A549 (cell line): ENCODE measurements around the gene DYRK4. TPM values are rescaled to one million over a fixed set of nuclear protein-coding genes. Genes with fewer than 3 reads are reported as not detected.

ENCODE experiments used
- ATAC-seq, 2 experiments: fragments of 200-7000 bp in 1 of 2; fragments of >200 bp in 1 of 2; cut with Nextera tagmentation in 1 of 2; cut with Tn5 transposase in 1 of 2; 3 replicates each; pipeline versions ENCODE4 v1.8.0 to v1.9.1; 2018 to 2020; ENCODE audit warnings: mild to moderate bottlenecking in 1 of 2, moderate library complexity in 1 of 2
- CTCF ChIA-PET: fragments of 300-600 bp; sonication (Branson Sonifier 250); formaldehyde crosslinking; extraction: SDS; loops from one replicate; lab custom pipeline; 2021; ENCODE audit warnings: antibody characterized with exemption, inconsistent platforms; lab: Yijun Ruan, JAX
- POLR2A ChIA-PET: fragments of 350-600 bp; formaldehyde crosslinking; extraction: SDS; loops from one replicate; lab custom pipeline; 2021; ENCODE audit warnings: antibody characterized with exemption, inconsistent platforms; lab: Yijun Ruan, JAX
- DNase-seq, 2 experiments: peaks; one replicate each; pipeline versions ENCODE4 v3.0.0 to v3.0.0-alpha.2; 2011 to 2016; ENCODE audit warnings: low read depth in 1 of 2, low spot score in 1 of 2
- FAIRE-seq: peaks from 2 replicates; lab custom pipeline; 2011; peaks lifted over from hg19 to GRCh38; lab: Jason Lieb, UNC
- H3K27ac ChIP-seq, 2 experiments: fragments of >200 bp; sonication (Bioruptor Twin); formaldehyde crosslinking; 3 replicates each; pipeline ENCODE4 v1.5.1; 2016 to 2017
- H3K4me1 ChIP-seq: fragments of >200 bp; sonication (Bioruptor Twin); formaldehyde crosslinking; 3 replicates; pipeline ENCODE4 v1.6.1; 2016
- H3K4me2 ChIP-seq: fragments of >200 bp; sonication (Bioruptor Twin); formaldehyde crosslinking; 3 replicates; pipeline ENCODE4 v1.6.1; 2016
- H3K4me3 ChIP-seq: fragments of >200 bp; sonication (Bioruptor Twin); formaldehyde crosslinking; 3 replicates; pipeline ENCODE4 v1.5.1; 2016
- H3K9me3 ChIP-seq: fragments of >200 bp; sonication (Bioruptor Twin); formaldehyde crosslinking; 3 replicates; pipeline ENCODE4 v1.6.1; 2016
- BCL3 ChIP-seq: fragments of >200 bp; sonication (Bioruptor Twin); formaldehyde crosslinking; IDR thresholded peaks from 3 replicates; pipeline ENCODE4 v1.6.1; 2016
- BHLHE40 ChIP-seq: IDR thresholded peaks from 2 replicates; pipeline ENCODE4 v1.6.1; 2012; ENCODE audit warnings: low read depth, low read length, inconsistent platforms
- CEBPB ChIP-seq, 2 experiments: fragments of >200 bp in 1 of 2; sonication (Bioruptor Twin) in 1 of 2; formaldehyde crosslinking in 1 of 2; IDR thresholded peaks; 2 replicates each; pipeline ENCODE4 v1.6.1; 2012 to 2016
- CHD4 ChIP-seq: fragments of 200-600 bp; sonication (generic); IDR thresholded peaks from 2 replicates; pipeline ENCODE4 v1.6.1; 2016; ENCODE audit warnings: antibody characterized with exemption, mild to moderate bottlenecking, borderline replicate concordance
- E2F6 ChIP-seq: IDR thresholded peaks from 2 replicates; pipeline ENCODE4 v1.6.1; 2012; ENCODE audit warnings: low read depth, borderline replicate concordance
- EHF ChIP-seq: fragments of 250-450 bp; sonication (Bioruptor Pico); IDR thresholded peaks from 2 replicates; pipeline ENCODE4 v1.5.0; 2020; ENCODE audit warnings: mild to moderate bottlenecking
- ELK1 ChIP-seq: fragments of 150-350 bp; IDR thresholded peaks from 2 replicates; pipeline ENCODE4 v1.6.1; 2014; ENCODE audit warnings: low read depth, mild to moderate bottlenecking, low read length
- FOSL2 ChIP-seq, 2 experiments: fragments of 450-650 bp in 1 of 2; fragments of >200 bp in 1 of 2; sonication (Bioruptor Twin) in 1 of 2; formaldehyde crosslinking; IDR thresholded peaks; 2 replicates each; pipeline versions ENCODE4 v1.5.0 to v1.6.1; 2016 to 2020; ENCODE audit warnings: mild to moderate bottlenecking in 1 of 2, moderate library complexity in 1 of 2
- FOXS1 ChIP-seq: fragments of 250-450 bp; sonication (Bioruptor Pico); IDR thresholded peaks from 2 replicates; pipeline ENCODE4 v1.5.0; 2020; ENCODE audit warnings: mild to moderate bottlenecking, moderate library complexity
- HES2 ChIP-seq: fragments of >200 bp; sonication (Bioruptor Twin); formaldehyde crosslinking; IDR thresholded peaks from 2 replicates; pipeline ENCODE4 v1.6.1; 2016
- HEYL ChIP-seq: fragments of 250-450 bp; sonication (Bioruptor Pico); IDR thresholded peaks from 2 replicates; pipeline ENCODE4 v1.8.0; 2021; ENCODE audit warnings: mild to moderate bottlenecking, moderate library complexity
- KDM5A ChIP-seq: fragments of 200-600 bp; sonication (generic); IDR thresholded peaks from 2 replicates; pipeline ENCODE4 v1.6.1; 2016; ENCODE audit warnings: antibody characterized with exemption, mild to moderate bottlenecking
- NFE2L2 ChIP-seq: fragments of 150-350 bp; conservative IDR thresholded peaks from 2 replicates; pipeline ENCODE4 v1.6.1; 2014; ENCODE audit warnings: low read length
- NPAS2 ChIP-seq: fragments of 250-450 bp; sonication (Bioruptor Pico); IDR thresholded peaks from 2 replicates; pipeline ENCODE4 v1.8.0; 2022; ENCODE audit warnings: mild to moderate bottlenecking, moderate library complexity, borderline replicate concordance
- POLR2AphosphoS2 ChIP-seq: conservative IDR thresholded peaks from 2 replicates; pipeline ENCODE4 v1.6.1; 2012; ENCODE audit warnings: low read length, improper control_type of control experiment, inconsistent platforms
- RAD21 ChIP-seq, 2 experiments: fragments of >200 bp in 1 of 2; sonication (Bioruptor Twin) in 1 of 2; formaldehyde crosslinking in 1 of 2; IDR thresholded peaks in 1 of 2; conservative IDR thresholded peaks in 1 of 2; 2 replicates in 1 of 2; 3 replicates in 1 of 2; pipeline ENCODE4 v1.6.1; 2012 to 2018; ENCODE audit warnings: inconsistent platforms in 1 of 2
- SMC3 ChIP-seq: fragments of >200 bp; sonication (Bioruptor Twin); formaldehyde crosslinking; IDR thresholded peaks from 3 replicates; pipeline ENCODE4 v1.6.1; 2018; ENCODE audit warnings: inconsistent platforms
- TFCP2L1 ChIP-seq: fragments of 250-450 bp; sonication (Bioruptor Pico); IDR thresholded peaks from 2 replicates; pipeline ENCODE4 v1.5.0; 2021; ENCODE audit warnings: mild to moderate bottlenecking
- USF2 ChIP-seq: fragments of 450-650 bp; IDR thresholded peaks from 2 replicates; pipeline ENCODE4 v1.6.1; 2014; ENCODE audit warnings: antibody characterized with exemption
- WGBS: methylation state at CpG from one replicate; pipeline ENCODE4 v1.1.6; 2017; ENCODE audit errors: missing lambda C conversion rate; 5-methylcytosine and 5-hydroxymethylcytosine counted together
- polyA plus RNA-seq, 4 experiments: library from polyadenylated mRNA; depleted of rRNA in 3 of 4; stranded (reverse); fragments of >200 nt; fragmentation: RNase III in 1 of 4; extraction: RNeasy Plus Mini Kit Qiagen cat#74134 plus additional on column Dnase treatment in 1 of 4; gene quantifications; 2 replicates in 3 of 4; 3 replicates in 1 of 4; pipeline ENCODE4 v1.2.3, GENCODE V29; 2011 to 2017
- TF ChIP-seq, protein P1 (sequence below): fragments of 200-600 bp; sonication (generic); IDR thresholded peaks from 2 replicates; pipeline ENCODE4 v1.6.1; 2016; ENCODE audit warnings: antibody characterized with exemption, mild to moderate bottlenecking, moderate library complexity

The DYRK4 gene
- polyA plus RNA-seq, 2 of the 4 experiments (the other 2 are of a cell fraction) = 40.3 to 84.5 TPM

- H3K4me3 ChIP-seq = peak overlapping the region; percentile 68
- FAIRE-seq (no peak), ATAC-seq (no peak), DNase-seq (no peak)
- TF ChIP-seq TFCP2L1 = no peak
- no peak for TF ChIP-seq FOSL2 (IDR thresholded peaks at IDR 0.05)
- TF ChIP-seq FOSL2 (CRISPR knock-in tag; IDR thresholded peaks at IDR 0.05) = no peak
- TF ChIP-seq, protein P1, sequence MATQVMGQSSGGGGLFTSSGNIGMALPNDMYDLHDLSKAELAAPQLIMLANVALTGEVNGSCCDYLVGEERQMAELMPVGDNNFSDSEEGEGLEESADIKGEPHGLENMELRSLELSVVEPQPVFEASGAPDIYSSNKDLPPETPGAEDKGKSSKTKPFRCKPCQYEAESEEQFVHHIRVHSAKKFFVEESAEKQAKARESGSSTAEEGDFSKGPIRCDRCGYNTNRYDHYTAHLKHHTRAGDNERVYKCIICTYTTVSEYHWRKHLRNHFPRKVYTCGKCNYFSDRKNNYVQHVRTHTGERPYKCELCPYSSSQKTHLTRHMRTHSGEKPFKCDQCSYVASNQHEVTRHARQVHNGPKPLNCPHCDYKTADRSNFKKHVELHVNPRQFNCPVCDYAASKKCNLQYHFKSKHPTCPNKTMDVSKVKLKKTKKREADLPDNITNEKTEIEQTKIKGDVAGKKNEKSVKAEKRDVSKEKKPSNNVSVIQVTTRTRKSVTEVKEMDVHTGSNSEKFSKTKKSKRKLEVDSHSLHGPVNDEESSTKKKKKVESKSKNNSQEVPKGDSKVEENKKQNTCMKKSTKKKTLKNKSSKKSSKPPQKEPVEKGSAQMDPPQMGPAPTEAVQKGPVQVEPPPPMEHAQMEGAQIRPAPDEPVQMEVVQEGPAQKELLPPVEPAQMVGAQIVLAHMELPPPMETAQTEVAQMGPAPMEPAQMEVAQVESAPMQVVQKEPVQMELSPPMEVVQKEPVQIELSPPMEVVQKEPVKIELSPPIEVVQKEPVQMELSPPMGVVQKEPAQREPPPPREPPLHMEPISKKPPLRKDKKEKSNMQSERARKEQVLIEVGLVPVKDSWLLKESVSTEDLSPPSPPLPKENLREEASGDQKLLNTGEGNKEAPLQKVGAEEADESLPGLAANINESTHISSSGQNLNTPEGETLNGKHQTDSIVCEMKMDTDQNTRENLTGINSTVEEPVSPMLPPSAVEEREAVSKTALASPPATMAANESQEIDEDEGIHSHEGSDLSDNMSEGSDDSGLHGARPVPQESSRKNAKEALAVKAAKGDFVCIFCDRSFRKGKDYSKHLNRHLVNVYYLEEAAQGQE = no peak
- no peak for TF ChIP-seq RAD21 (conservative IDR thresholded peaks at IDR 0.05 in 1 of 2, IDR thresholded peaks at IDR 0.05 in 1 of 2)
- TF ChIP-seq KDM5A = no peak
- TF ChIP-seq HEYL (CRISPR knock-in tag) = no peak
- TF ChIP-seq BCL3 = no peak
- no peak for TF ChIP-seq CHD4
- no peak for TF ChIP-seq SMC3
- no peak for TF ChIP-seq NPAS2 (CRISPR knock-in tag)
- no peak for TF ChIP-seq EHF (CRISPR knock-in tag)
- no peak for TF ChIP-seq E2F6
- no peak for TF ChIP-seq POLR2AphosphoS2
- no peak for TF ChIP-seq CEBPB (IDR thresholded peaks at IDR 0.05)
- no peak for TF ChIP-seq ELK1
- no peak for TF ChIP-seq USF2
- no peak for TF ChIP-seq HES2
- no peak for TF ChIP-seq FOXS1 (CRISPR knock-in tag)
- TF ChIP-seq NFE2L2 = no peak
- no peak for TF ChIP-seq BHLHE40
- no peaks in the 10 kb centered on the region for H3K9me3 ChIP-seq
- ChIA-PET CTCF (no interaction called here), POLR2A (no interaction called here)
- peak overlapping the region; percentile 96 to 97 for H3K27ac ChIP-seq
- H3K4me2 ChIP-seq = peak overlapping the region; percentile 88
- WGBS = 4% methylated on average over 16 of the region's 16 CpGs
- H3K4me1 ChIP-seq = peaks cover 16% of the 10 kb centered on the region
These were observed 22.7 kb upstream of the DYRK4 start for GRCh38 chr12:4539167-4539870.
